ENCODE results near the gene CENPO.
A peak's percentile ranks its signal among the peaks of the same experiment; 100 is the strongest.

The CENPO gene

GRCh38 chr2:24839729-24840128 is 46.5 kb downstream of the CENPO start:
- no peak for DNase-seq

- DNase-seq: no peak
Observed at GRCh38 chr2:24840164-24840869, 47.1 kb downstream of the CENPO start.

- no peak for DNase-seq
Observed at GRCh38 chr2:24840962-24841945, 48.0 kb downstream of the CENPO start.

GRCh38 chr2:24842081-24843050 is 49.1 kb downstream of the CENPO start:
- DNase-seq: no peak

DNA sequence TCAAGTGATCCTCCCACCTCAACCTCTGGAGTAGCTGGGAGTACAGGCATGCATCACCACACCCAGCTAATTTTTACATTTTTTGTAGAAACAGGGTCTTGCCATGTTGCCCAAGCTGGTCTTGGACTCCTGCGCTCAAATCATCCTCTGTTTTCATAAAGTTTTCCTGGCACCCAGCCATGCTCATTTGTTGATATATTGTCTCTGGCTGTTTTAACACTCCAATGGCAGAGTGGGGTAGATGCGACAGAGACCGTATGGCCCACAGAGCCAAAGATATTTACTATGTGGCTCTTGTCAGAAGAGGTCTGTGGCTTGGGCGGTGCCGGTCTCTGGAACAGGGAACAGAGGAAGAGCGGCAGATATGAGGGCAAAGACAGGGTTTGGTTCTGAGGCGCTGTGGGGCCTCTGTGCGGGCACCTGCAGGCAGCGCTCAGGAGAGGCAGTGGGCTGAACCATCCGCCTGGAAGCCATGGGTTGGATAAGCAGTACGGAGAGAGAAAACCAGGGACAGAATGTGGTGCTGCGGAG is 50.2 kb downstream of the CENPO start:
- DNase-seq: no peak

- DNase-seq: no peak
Observed at GRCh38 chr2:24844023-24844685, 50.9 kb downstream of the CENPO start.

- DNase-seq: no peak
Observed at GRCh38 chr2:24845691-24846090, 52.5 kb downstream of the CENPO start.

- peak; percentile 13 for DNase-seq
Observed at GRCh38 chr2:24850944-24851343, 57.7 kb downstream of the CENPO start.

GRCh38 chr2:24852026-24852425 is 58.8 kb downstream of the CENPO start:
- no peak for DNase-seq

DNA sequence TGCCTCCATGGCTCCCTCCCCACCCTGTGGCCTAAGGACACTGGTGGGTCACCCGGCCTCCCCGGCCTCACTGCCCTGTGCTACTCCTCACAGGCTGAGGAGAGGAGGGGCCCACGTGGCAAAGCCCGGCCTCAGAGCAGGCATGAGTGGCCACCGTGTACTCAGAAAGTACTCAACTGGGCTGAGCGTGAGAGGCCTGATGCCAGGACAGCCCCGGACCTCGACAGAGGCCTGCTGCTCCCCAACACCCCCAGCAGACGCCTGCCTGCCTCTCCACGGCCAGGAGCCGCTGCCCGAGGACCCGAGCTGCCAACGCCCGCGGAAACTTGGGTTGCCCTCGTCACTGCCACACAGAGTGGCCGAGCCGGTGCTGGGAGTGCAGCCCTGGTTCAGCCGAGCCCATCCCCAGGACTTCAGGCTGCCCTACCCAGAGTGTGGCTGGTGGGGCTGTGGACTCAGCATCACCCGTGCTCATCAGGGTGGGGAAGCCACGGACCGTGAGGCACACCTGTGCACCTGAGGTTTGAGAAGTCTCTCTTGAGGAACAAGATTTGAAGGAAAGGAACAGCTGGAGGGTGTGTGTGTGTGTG is 59.3 kb downstream of the CENPO start:
- no peak for DNase-seq

DNA sequence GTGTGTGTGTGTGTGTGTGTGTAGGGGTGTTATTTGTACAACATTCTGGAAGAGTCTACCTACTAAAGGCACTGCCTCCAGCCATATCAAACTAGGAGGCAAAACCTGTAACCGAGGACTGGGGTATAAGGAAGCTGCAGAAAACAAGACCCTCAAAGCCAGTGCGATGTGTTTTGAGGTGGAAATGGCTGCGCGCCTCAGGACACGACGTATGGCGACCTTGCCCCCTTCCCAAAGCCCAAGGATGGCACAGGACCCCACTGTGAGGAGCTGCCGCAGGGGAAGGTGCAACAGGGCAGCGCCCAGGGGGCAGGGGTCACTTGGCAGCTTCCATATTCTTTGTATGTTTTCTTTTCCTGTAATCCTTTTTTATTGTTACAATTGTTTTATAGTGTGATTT is 59.8 kb downstream of the CENPO start:
- DNase-seq: no peak

DNA sequence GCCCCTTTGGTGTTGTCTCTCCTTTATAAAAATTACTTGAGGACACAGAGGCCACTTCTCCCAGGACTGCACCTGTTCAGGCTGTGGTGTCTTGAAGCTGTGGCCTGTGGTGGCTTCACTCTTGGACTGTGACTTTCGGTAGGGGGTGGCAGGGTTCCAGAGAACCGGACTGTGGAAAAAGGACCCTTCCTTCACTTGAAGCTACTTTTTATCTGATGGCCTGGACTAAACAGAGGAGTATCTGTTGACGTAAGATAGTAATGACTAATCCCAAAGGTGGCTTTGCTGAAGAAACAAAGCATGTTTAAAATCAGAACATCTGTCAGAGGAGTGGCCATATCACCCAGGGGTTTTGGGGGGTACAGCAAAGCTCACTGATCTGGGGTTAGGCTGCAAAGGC is 60.8 kb downstream of the CENPO start:
- no peak for DNase-seq

DNA sequence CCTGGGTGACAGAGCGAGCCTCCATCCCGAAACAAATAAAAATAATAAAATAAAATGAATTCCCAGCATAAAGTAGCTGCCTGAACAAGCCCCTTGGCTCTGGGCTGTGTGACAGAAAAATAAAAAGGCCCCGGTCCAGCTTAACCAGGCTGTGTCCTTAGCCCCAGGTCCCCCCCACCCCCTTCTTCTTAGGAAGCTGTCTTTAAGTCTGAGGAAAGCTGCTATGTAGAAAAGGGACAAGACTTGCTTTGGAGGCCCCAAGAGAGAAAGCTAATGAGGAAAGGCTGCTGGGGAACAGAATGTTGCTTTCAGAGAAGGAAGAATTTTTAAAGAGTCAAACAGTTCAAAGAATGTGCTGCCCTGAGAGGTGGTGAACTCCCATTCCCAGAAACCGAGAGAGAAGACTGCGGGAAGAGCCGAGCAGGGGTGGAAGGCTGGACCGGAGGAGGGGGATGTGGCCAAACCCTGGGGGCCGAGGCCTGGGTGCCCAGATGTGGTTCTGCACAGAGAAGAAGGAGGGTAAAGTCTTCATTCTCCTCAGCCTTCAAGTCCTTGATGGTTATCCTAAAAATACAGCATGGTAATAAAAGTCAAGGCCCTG is 61.9 kb downstream of the CENPO start:
- no peak for DNase-seq

- DNase-seq: no peak
Observed at GRCh38 chr2:24855726-24856125, 62.5 kb downstream of the CENPO start.

DNA sequence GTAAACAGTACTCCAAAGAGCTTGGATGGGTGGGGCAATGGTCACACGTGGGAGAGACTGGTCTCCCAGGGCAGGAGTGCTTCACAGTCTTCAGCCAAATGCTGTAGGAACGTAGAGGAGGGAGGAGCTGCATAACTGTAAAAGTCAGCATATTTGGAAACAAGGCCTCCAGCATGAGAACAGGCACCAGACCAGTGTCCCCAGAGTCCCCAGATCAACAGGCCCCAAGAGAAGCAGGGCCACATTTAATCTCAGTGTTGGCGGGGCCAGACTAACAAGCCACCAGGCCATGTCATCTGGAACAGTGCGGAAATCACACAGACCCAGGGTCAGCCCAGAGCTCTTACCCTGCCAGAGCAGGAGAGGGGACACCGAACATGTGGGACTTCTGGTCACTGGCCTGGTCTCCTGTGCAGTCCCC is 63.6 kb downstream of the CENPO start:
- DNase-seq: no peak

DNA sequence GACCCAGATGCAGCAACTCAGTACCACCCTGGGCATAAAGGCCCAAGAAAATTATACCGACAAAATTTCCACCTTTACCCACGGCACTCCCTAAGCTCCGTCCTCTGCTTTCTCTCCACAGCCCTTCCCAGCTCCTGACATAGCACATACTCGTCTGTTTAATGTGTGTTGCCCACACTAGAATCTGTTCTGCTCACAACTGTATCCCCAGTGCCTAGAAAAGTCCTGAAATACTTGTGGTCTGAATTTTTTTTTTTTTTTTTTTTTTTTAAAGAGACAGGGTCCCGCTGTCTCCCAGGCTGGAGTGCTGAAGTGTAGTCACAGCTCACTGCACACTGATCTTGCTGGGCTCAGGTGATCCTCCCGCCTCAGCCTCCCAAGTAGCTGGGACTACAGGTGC is 64.5 kb downstream of the CENPO start:
- DNase-seq: no peak

DNA sequence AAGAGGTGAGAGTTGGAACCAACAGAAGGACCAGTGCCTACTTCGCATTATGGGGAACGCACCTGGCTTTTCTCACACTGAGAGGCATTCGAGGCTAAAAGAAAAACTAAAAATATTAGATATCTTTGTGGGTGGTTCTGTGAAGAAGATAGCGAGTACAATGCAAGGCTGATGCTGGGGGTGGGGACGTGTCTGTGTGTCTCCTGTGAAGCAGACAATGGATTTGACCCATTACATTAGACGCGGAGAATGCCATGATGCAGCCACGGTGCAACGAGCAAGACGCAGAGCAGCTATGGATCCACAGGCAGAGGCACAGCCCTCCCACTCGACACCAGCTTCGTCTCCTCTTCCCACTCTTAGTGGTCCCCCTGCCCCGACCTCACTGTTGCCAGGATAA is 65.8 kb downstream of the CENPO start:
- no peak for DNase-seq

DNA sequence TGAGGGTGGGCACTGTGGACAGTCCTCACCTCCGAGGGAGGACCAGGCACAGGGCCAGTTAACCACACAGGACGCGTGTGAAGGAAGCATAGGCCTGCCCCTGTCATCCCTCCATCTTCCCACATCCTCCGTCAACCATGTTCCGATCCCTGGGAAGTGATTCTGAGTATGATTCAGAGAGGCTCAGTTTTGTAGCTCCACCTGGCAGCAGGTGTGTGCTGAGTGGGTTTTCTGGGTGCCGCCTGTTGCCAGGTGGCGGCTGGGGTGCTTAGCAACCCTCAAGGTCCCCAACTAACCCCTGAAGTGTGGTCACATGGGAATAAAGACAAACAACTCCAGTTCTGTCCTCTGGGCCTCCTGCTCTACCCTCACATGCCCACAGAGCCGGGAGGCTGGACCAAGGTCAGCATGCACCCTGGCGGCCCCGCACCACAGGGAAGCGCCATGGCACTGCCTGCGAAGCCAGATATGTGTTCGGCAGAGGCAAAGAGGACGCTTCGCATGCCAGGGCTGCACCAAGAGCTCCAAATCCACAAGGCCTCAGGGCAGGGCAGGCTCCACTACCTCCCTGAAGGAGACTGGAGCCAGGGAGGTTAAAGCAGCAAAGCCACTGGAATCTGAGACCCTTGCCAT is 66.9 kb downstream of the CENPO start:
- DNase-seq: peak; percentile 33

DNA sequence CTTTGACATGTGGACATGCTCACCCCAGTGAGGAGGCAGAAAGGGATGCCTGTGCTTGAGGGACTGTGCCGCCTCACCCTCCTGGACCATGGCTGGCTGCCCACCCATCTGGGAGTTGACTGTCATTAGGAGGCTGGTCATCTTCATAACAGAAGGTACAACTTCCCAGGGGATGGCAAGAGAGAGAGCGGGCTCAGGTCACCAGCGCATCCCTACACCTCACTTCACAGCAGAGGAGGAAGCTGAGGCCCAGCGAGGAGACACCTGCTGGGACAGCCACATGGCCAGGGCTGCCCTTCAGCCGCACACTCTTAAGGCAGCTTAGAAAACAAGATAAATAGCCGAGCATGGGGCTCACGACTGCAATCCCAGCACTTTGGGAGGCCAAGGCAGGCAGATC is 67.4 kb downstream of the CENPO start:
- no peak for DNase-seq

GRCh38 chr2:24861500-24861899 is 68.3 kb downstream of the CENPO start:
- DNase-seq: peak; percentile 9

DNA sequence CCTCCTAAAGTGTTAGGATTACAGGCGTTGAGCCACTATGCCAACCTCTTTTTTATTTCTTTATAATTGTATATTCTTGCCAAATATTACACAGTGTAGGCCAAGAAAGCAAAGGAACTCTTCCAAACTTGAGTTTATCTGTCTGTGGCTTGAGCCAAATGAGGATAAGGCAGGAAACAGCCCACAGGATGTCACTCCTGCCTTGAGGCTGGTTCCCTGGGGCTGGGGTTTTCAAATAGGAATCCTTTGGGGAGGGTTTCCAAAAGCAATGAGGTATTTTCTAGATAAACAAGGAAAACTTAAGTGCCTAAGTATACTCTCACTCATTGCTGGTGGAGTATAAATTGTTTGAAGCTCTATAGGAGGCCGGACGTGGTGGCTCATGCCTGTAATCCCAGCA is 70.4 kb downstream of the CENPO start:
- peak; percentile 2 for DNase-seq
